DND-41 (cell line): Measurements from ENCODE around the gene PPP2R2B.

ENCODE experiments used
- ATAC-seq: fragments of 200-7000 bp; cut with Tn5 transposase; 3 replicates; pipeline ENCODE4 v1.9.1; 2021; ENCODE audit warnings: low read depth; ENCODE audit not compliant: insufficient read depth
- DNase-seq: peaks from one replicate; pipeline ENCODE4 v3.0.0-alpha.2; 2020
- H2AFZ ChIP-seq: 2 replicates; pipeline ENCODE4 v1.6.0; 2012; ENCODE audit warnings: low read depth, low read length
- H3K27ac ChIP-seq: 2 replicates; pipeline ENCODE4 v1.5.1; 2012; ENCODE audit warnings: low read length, inconsistent platforms
- H3K27me3 ChIP-seq: fragments of 200-600 bp; sonication (generic); 2 replicates; pipeline ENCODE4 v1.6.0; 2012; ENCODE audit warnings: low read length, mild to moderate bottlenecking, inconsistent platforms; ENCODE audit not compliant: insufficient read depth, poor library complexity
- H3K36me3 ChIP-seq: 2 replicates; pipeline ENCODE4 v1.5.1; 2012; ENCODE audit warnings: low read length, inconsistent platforms; ENCODE audit not compliant: insufficient read depth
- H3K4me1 ChIP-seq: 2 replicates; pipeline ENCODE4 v1.5.1; 2012; ENCODE audit warnings: mild to moderate bottlenecking, low read length; ENCODE audit not compliant: insufficient read depth
- H3K4me2 ChIP-seq: 2 replicates; pipeline ENCODE4 v1.6.0; 2012; ENCODE audit warnings: mild to moderate bottlenecking, moderate library complexity, low read length, inconsistent platforms; ENCODE audit not compliant: insufficient read depth
- H3K4me3 ChIP-seq, 2 experiments: fragments of 200-600 bp in 1 of 2; shearing (Covaris generic) in 1 of 2; 2 replicates each; pipeline ENCODE4 v1.5.1; 2012 to 2016; ENCODE audit warnings: inconsistent platforms in 2 of 2, low read length in 2 of 2, mild to moderate bottlenecking in 2 of 2, low read depth in 1 of 2, moderate library complexity in 1 of 2
- H3K79me2 ChIP-seq: 2 replicates; pipeline ENCODE4 v1.6.0; 2012; ENCODE audit warnings: low read length, inconsistent platforms; ENCODE audit not compliant: insufficient read depth
- H3K9ac ChIP-seq: 2 replicates; pipeline ENCODE4 v1.6.0; 2012; ENCODE audit warnings: low read depth, mild to moderate bottlenecking, inconsistent platforms, low read length, moderate library complexity
- H3K9me3 ChIP-seq: 2 replicates; pipeline ENCODE4 v1.5.1; 2012; ENCODE audit warnings: low read length, moderate library complexity, mild to moderate bottlenecking, inconsistent platforms; ENCODE audit not compliant: insufficient read depth, severe bottlenecking
- H4K20me1 ChIP-seq: 2 replicates; pipeline ENCODE4 v1.6.0; 2012; ENCODE audit warnings: low read length; ENCODE audit not compliant: insufficient read depth
- EZH2 ChIP-seq: IDR thresholded peaks from 3 replicates; pipeline ENCODE4 v1.6.1; 2012; ENCODE audit warnings: borderline replicate concordance, low read depth, mild to moderate bottlenecking, moderate library complexity, low read length, inconsistent platforms; ENCODE audit not compliant: severe bottlenecking
- TF ChIP-seq, protein P1 (sequence below): IDR thresholded peaks from 2 replicates; pipeline ENCODE4 v1.5.1; 2012; ENCODE audit warnings: borderline replicate concordance, low read length, moderate library complexity, mild to moderate bottlenecking; ENCODE audit not compliant: poor library complexity, severe bottlenecking; ENCODE audit errors: extremely low read depth

PPP2R2B gene

GRCh38 chr5:146633323-146633764 lies 245.2 kb downstream of the PPP2R2B start:
- Histone ChIP-seq H3K4me2 (no peak overlapping the region), H3K4me3 (no peak overlapping the region), H3K9me3 (no peaks in the 10 kb centered on the region), H3K27me3 (peaks cover 4% of the 10 kb centered on the region), H3K9ac (no peak overlapping the region), H3K27ac (no peak overlapping the region), H4K20me1 (no peaks in the 10 kb centered on the region), H3K36me3 (no peaks in the 10 kb centered on the region), H2AFZ (no peak overlapping the region), H3K4me1 (no peaks in the 10 kb centered on the region), H3K79me2 (no peaks in the 10 kb centered on the region)
- no peak for DNase-seq
- no peak for ATAC-seq
- TF ChIP-seq, protein P1, sequence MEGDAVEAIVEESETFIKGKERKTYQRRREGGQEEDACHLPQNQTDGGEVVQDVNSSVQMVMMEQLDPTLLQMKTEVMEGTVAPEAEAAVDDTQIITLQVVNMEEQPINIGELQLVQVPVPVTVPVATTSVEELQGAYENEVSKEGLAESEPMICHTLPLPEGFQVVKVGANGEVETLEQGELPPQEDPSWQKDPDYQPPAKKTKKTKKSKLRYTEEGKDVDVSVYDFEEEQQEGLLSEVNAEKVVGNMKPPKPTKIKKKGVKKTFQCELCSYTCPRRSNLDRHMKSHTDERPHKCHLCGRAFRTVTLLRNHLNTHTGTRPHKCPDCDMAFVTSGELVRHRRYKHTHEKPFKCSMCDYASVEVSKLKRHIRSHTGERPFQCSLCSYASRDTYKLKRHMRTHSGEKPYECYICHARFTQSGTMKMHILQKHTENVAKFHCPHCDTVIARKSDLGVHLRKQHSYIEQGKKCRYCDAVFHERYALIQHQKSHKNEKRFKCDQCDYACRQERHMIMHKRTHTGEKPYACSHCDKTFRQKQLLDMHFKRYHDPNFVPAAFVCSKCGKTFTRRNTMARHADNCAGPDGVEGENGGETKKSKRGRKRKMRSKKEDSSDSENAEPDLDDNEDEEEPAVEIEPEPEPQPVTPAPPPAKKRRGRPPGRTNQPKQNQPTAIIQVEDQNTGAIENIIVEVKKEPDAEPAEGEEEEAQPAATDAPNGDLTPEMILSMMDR: no peak
- TF ChIP-seq EZH2: no peak

DNA sequence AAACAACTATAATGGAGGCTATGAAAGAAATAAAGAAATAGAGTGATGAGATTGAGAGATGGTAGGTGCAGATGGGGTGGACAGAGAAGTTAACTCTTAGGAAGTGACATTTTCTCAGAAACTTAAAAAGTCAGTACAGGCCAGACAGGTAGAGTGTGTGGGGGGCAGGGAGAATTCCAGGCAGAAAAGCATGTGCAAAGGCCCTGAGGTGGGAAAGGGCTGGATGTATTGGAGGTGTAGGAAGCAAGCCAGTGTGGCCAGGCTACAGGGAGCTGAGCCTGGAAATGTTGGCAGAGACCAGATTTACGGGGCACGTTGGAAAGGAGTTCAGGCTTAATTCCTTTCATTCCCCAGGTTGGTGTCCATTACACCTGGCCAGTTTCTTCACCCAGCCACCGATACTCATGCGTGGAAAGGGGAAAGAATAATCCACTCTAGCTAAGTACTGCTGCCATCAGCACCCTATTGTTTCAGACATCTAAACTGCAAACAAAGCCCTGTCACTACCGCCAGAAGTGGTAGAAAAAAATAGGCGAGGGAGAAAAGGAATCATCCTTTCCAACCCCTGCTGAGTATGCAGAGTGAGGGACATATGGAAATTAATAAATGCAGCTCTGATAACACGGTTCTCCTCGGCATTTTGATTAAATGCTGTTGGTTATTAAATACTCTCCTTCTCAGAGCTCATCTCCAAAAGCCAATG lies 245.8 kb downstream of the PPP2R2B start:
- H3K9ac ChIP-seq: no peak overlapping the region
- ATAC-seq (no peak), DNase-seq (no peak)
- no peak for TF ChIP-seq EZH2
- TF ChIP-seq, protein P1: no peak
- no peaks in the 10 kb centered on the region for H3K79me2 ChIP-seq
- H3K36me3 ChIP-seq: no peaks in the 10 kb centered on the region
- no peak overlapping the region for H3K4me3 ChIP-seq
- H3K27me3 ChIP-seq: peaks cover 4% of the 10 kb centered on the region
- no peak overlapping the region for H3K27ac ChIP-seq
- no peaks in the 10 kb centered on the region for H3K9me3 ChIP-seq
- no peak overlapping the region for H2AFZ ChIP-seq
- H3K4me1 ChIP-seq: no peaks in the 10 kb centered on the region
- H3K4me2 ChIP-seq: no peak overlapping the region
- H4K20me1 ChIP-seq: no peaks in the 10 kb centered on the region

GRCh38 chr5:146630472-146630871 lies 248.1 kb downstream of the PPP2R2B start:
- H2AFZ ChIP-seq: no peak overlapping the region
- TF ChIP-seq, protein P1: no peak
- TF ChIP-seq EZH2: no peak
- DNase-seq (no peak), ATAC-seq (no peak)
- no peaks in the 10 kb centered on the region for H4K20me1 ChIP-seq
- H3K27ac ChIP-seq: no peak overlapping the region
- H3K4me3 ChIP-seq: no peak overlapping the region
- no peaks in the 10 kb centered on the region for H3K79me2 ChIP-seq
- H3K4me2 ChIP-seq: no peak overlapping the region
- no peaks in the 10 kb centered on the region for H3K9me3 ChIP-seq
- H3K36me3 ChIP-seq: no peaks in the 10 kb centered on the region
- H3K27me3 ChIP-seq: peaks cover 3% of the 10 kb centered on the region
- no peak overlapping the region for H3K9ac ChIP-seq
- no peaks in the 10 kb centered on the region for H3K4me1 ChIP-seq
